8988T (cell line): ENCODE results near the gene DYNLRB1.
"Not testable (repeated sequence)": the region's sequence is repeated elsewhere in the genome, so short reads cannot be mapped to it uniquely, and the experiment has no call there.

Source experiments
- DNase-seq: peaks from one replicate; pipeline ENCODE4 v3.0.0; 2011

The DYNLRB1 gene

GRCh38 chr20:34516247-34517113, at the start of gene DYNLRB1:
DYNLRB1 (plus strand) TSS chr20:34516422; CDS start chr20:34516459, 37 bp downstream.
- DNase-seq = peak; percentile 63

- no peak for DNase-seq
Observed at GRCh38 chr20:34468951-34469350, 47.3 kb upstream of the DYNLRB1 start.

GRCh38 chr20:34472246-34472925, 43.8 kb upstream of the DYNLRB1 start:
- no peak for DNase-seq

- DNase-seq = peak; percentile 26
Observed at GRCh38 chr20:34473262-34473883, 42.8 kb upstream of the DYNLRB1 start.

- DNase-seq = no peak
Observed at GRCh38 chr20:34475979-34476736, 40.1 kb upstream of the DYNLRB1 start.

DNA sequence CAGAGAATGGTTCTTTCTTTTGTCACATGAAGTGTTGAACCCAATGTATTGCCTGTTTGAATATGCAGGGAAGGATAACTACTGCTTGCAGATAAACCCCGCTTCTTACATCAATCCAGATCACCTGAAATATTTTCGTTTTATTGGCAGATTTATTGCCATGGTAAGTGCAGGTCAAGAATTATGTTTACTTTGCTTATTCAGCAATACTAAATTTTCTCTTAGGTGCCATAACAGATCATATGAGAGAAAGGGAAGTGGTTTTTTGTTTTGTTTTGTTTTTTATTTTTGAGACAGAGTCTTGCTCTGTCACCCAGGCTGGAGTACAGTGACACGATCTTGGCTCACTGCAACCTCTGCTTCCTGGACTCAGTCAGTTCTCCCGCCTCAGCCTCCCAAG, 36.6 kb upstream of the DYNLRB1 start:
- DNase-seq = no peak

- DNase-seq = not testable (repeated sequence)
Observed at GRCh38 chr20:34482154-34482553, 34.1 kb upstream of the DYNLRB1 start.

DNA sequence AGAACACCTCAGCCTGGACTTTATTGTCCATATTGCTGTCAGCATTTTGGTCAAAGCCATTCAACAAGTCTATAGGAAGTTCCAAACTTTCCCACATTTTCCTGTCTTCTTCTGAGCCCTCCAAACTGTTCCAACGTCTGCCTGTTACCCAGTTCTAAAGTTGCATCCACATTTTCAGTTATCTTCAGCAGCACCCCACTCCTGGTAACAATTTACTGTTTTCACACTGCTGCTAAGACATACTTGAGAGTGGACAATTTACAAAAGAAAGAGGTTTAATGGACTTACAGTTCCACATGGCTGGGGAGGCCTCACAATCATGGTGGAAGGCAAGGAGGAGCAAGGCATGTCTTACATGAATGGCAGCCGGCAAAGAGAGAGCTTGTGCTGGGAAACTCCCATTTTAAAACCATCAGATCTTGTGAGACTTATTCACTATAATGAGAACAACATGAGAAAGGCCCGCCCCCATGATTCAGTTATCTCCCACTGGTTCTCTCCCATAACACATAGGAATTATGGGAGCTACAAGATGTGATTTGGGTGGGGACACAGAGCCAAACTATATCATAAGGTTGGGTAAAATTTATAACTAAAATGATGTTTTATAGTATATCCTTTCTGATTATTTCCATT, 32.5 kb upstream of the DYNLRB1 start:
- not testable (repeated sequence) for DNase-seq

- DNase-seq = no peak
Observed at GRCh38 chr20:34485068-34485634, 31.1 kb upstream of the DYNLRB1 start.

DNA sequence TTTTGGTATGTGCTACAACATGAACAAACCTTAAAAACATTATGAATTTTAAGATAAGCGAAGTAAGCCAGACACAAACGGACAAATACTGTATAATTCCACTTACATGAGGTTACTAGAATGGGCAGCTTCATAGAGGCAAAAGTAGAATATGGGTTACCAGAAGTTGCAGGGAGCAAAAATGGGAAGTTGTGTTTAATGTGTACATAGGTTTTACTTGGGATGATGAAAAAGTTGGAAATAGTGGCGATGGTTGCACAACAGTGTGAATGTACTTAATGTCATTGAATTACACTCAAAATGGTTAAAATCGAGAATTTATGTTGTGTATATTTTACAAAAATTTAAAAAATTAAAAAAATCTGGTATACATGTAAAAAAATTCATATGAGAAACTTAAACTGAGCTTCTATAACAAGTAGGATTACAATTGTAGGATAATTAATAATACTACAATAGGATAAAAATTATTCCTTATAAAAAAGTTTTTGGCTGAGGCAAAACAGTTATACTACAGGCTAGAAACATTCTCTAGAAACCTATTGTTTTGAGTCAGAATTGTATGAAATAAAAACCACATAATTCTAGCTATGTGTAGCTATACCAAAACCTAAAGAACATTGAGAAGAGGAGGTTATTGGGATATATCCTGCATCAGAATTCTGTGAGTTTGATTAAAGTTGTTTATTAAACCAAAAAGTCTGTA, 24.8 kb upstream of the DYNLRB1 start:
- no peak for DNase-seq

DNA sequence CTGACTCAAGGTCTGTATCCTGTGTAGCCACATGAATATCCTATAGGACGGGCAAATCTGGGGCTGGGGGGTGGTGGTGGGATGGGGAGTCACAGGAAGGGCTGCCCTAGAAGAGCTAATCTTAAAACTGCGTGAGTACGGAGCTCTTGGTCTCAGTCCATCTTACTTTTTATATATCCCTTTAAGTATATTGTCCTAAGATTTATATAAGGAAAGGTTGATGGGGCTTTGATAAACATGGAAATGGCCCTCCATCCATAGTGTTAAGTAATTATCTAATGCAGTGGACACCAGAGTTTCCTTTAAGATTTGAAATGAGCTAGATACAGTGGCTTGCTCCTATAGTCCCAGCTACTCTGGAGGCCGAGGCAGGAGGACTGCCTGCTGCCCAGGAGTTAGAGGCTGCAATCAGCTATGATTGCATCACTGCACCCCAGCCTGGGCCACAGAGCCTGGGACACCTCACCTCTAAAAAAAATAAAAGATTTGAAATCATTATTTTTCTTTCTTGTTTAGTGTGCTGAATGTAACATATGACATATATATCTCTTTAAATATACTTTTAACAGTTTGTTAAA, 24.2 kb upstream of the DYNLRB1 start:
- DNase-seq = no peak

DNA sequence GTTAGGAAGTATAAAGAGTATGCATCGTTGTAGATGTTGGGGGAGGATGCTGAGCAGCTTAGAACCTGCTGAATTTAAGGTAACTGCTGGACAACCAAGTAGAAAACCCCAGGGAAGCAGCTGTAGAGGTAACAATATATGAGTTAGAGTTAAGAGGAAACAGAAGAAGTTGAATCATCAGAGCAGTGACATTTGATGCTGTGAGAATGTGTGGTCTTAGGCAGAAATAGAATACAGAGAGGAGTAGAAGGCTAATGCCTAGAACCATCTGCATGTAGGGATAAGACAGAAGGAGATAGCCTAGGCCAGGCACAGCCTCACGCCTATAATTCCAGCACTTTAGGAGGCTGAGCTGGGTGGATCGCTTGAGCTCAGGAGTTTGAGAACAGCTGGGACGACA, 22.6 kb upstream of the DYNLRB1 start:
- no peak for DNase-seq

DNA sequence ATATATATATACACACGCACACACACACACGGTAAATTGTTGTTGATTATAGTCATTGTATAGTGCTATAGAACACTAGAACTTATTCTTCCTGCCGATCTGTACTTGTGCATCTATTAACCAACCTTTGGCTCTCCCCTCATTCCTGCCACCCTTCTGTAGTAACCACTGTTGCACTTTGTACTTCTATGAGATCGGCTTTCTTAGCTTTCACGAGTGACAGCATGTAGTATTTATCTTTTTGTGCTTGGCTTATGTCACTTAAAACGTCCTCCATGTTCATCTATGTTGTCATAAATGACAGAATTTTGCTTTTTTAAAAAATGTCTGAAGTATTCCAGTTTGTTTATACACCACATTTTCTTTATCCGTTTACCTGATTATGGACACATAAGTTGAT, 20.9 kb upstream of the DYNLRB1 start:
- DNase-seq = no peak

DNA sequence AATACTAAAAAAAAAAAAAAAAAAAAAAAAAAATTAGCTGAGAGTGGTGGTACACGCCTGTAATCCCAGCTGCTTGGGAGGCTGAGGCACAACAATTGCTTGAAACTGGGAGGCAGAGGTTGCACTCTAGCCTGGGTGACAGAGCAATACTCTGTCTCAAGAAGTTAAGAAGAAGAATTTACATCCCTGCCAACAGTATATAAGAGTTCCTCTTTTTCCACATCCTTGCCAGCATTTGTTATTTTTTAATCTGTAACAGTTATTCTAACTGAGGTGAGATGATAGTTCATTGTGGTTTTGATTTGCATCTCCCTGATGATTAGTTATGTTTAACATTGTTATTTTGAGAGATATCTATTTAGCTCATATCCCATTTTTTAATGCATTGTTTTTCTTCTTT, 20.3 kb upstream of the DYNLRB1 start:
- no peak for DNase-seq

GRCh38 chr20:34497596-34497995, 18.6 kb upstream of the DYNLRB1 start:
- not testable (repeated sequence) for DNase-seq

DNA sequence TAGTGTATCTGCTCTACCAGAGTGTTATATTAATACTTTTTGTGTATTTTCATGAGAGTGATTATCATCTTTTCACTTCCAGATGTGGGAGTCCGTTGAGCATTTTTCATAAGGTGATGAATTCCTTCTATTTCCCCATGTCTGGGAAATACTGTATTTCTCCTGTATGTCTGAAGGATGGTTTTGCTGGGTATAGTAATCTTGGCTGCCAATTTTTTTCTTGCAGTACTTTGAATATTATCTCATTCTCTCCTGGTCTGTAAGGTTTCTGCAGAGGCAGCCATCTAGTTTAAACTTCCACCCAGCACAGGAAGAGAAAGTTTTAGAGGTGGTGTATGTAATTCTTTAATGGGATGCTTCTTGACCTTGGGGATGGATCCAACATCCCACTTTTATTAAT, 15.4 kb upstream of the DYNLRB1 start:
- no peak for DNase-seq

DNA sequence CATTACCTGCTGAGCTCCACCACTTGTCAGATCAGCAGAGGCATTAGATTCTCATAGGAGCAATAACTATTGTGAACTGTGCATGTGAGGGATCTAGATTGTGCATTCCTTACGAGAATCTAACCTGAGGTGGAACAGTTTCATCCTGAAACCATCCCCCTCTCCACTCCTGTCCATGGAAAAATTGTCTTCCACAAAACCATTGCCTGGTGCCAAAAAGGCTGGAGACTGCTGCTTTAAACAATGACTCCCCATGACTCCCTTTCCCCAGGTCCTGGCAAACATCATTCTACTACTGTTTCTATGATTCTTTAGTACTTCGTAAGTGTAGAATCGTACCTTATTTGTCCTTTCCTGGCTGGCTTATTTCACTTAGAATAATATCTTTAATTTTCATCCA, 9.7 kb upstream of the DYNLRB1 start:
- no peak for DNase-seq

GRCh38 chr20:34507702-34508413, 8.4 kb upstream of the DYNLRB1 start:
- no peak for DNase-seq

- DNase-seq = no peak
Observed at GRCh38 chr20:34510575-34510974, 5.6 kb upstream of the DYNLRB1 start.

GRCh38 chr20:34511891-34512265, 4.3 kb upstream of the DYNLRB1 start:
- no peak for DNase-seq
